GM06990 (cell line): ENCODE data around the gene ASAP2.

Source experiments
- DNase-seq: peaks from one replicate; pipeline ENCODE4 v3.0.0-alpha.2; 2011; ENCODE audit not compliant: insufficient read length; ENCODE audit errors: extremely low read depth
- H3K27me3 ChIP-seq: replicated peaks from 2 replicates; pipeline ENCODE4 v1.6.0; 2011; ENCODE audit warnings: low read length; ENCODE audit not compliant: control insufficient read depth, insufficient read depth
- H3K36me3 ChIP-seq: 2 replicates; pipeline ENCODE4 v1.5.1; 2011; ENCODE audit warnings: low read length; ENCODE audit not compliant: control insufficient read depth, insufficient read depth
- H3K4me3 ChIP-seq: replicated peaks from 2 replicates; pipeline ENCODE4 v1.5.1; 2011; ENCODE audit warnings: low read depth, mild to moderate bottlenecking, control low read depth, low read length
- CTCF ChIP-seq: IDR thresholded peaks from 2 replicates; pipeline ENCODE4 v1.5.1; 2011; ENCODE audit warnings: low read length, control low read depth, mild to moderate bottlenecking, inconsistent platforms; ENCODE audit not compliant: insufficient read depth, poor library complexity, severe bottlenecking

Gene ASAP2

GRCh38 chr2:9412781-9413180 is 206.2 kb downstream of the ASAP2 start:
- no peak for DNase-seq
- Histone ChIP-seq H3K27me3 (no peaks in the 10 kb centered on the region), H3K4me3 (no peak overlapping the region), H3K36me3 (peaks cover 11% of the 10 kb centered on the region)
- TF ChIP-seq CTCF = no peak

- TF ChIP-seq CTCF = no peak
- no peaks in the 10 kb centered on the region for H3K27me3 ChIP-seq
- H3K36me3 ChIP-seq = peaks cover 11% of the 10 kb centered on the region
- no peak for DNase-seq
- H3K4me3 ChIP-seq = no peak overlapping the region
Observed at GRCh38 chr2:9415516-9416169, 209.0 kb downstream of the ASAP2 start.

GRCh38 chr2:9416267-9416961 is 209.8 kb downstream of the ASAP2 start:
- H3K27me3 ChIP-seq = no peaks in the 10 kb centered on the region
- peaks cover 11% of the 10 kb centered on the region for H3K36me3 ChIP-seq
- no peak for DNase-seq
- H3K4me3 ChIP-seq = no peak overlapping the region
- TF ChIP-seq CTCF = no peak

GRCh38 chr2:9416962-9417316 is 210.3 kb downstream of the ASAP2 start:
- no peaks in the 10 kb centered on the region for H3K27me3 ChIP-seq
- peaks cover 10% of the 10 kb centered on the region for H3K36me3 ChIP-seq
- TF ChIP-seq CTCF = no peak
- DNase-seq = no peak
- H3K4me3 ChIP-seq = no peak overlapping the region

GRCh38 chr2:9417725-9418124 is 211.1 kb downstream of the ASAP2 start:
- no peaks in the 10 kb centered on the region for H3K27me3 ChIP-seq
- H3K4me3 ChIP-seq = no peak overlapping the region
- no peak for TF ChIP-seq CTCF
- no peak for DNase-seq
- H3K36me3 ChIP-seq = peaks cover 9% of the 10 kb centered on the region

GRCh38 chr2:9418746-9419145 is 212.1 kb downstream of the ASAP2 start:
- Histone ChIP-seq H3K27me3 (no peaks in the 10 kb centered on the region), H3K4me3 (no peak overlapping the region), H3K36me3 (peaks cover 9% of the 10 kb centered on the region)
- TF ChIP-seq CTCF = no peak
- DNase-seq = no peak
